Measurements from ENCODE around the gene TIMP2.

- TF ChIP-seq CTCF (IDR thresholded peaks at IDR 0.05; ENCODE audit: extremely low read depth in 1 of 2, insufficient read depth in 1 of 2, low read depth in 1 of 2, low read length in 2 of 2), result no peak
- TF ChIP-seq POLR2AphosphoS5 (IDR thresholded peaks at IDR 0.05; ENCODE audit: insufficient read depth, low read depth, low read length), result peak; percentile 11
- no peak for TF ChIP-seq GATA2 (IDR thresholded peaks at IDR 0.05; ENCODE audit: insufficient read depth, insufficient read length, low read depth, low read length)
- TF ChIP-seq EZH2 (IDR thresholded peaks at IDR 0.05; ENCODE audit: borderline replicate concordance, low read depth, low read length, severe bottlenecking), result no peak
Measured at GRCh38 chr17:78924481-78925151, 571 bp downstream of the TIMP2 start.
